ENCODE data around the gene CNOT9.

The CNOT9 gene

DNA sequence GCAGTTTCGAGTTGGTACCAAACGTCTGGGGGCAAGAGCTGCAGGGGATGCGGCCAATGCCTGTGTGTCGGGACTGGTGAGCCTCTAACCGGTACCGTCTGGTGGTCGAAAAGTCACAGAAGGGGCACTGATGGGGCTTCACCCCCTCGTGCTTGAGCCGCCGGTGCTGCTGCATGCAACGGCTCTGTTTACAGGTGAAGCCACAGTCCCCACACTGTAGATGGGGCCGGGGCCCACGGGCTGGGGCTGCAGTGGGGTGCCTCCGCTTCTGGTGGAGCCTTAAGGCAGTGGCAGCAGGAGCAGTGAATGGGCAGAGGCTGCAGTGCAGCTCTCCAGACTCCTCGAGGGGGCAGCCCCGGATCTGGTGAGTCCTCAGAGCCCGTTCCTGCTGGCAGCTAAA, 74.1 kb downstream of the CNOT9 start:
- Histone ChIP-seq H3K27me3 (ENCODE audit: control insufficient read depth in 1 of 2, insufficient read depth in 2 of 2, low read length in 2 of 2) (no peaks in the 10 kb centered on the region), H3K4me3 (ENCODE audit: low read depth in 1 of 2, low read length in 2 of 2) (no peak overlapping the region), H3K36me3 (ENCODE audit: control insufficient read depth in 1 of 2, insufficient read depth in 2 of 2, low read length in 2 of 2) (peaks cover 59 to 77% of the 10 kb centered on the region in 2 donors), H3K9ac (ENCODE audit: low read depth in 1 of 2, low read length in 2 of 2) (no peak overlapping the region), H3K27ac (ENCODE audit: low read depth, low read length) (no peak overlapping the region), H3K4me1 (ENCODE audit: control insufficient read depth in 1 of 2, insufficient read depth in 2 of 2, low read length in 2 of 2) (no peaks in the 10 kb centered on the region), H3K9me3 (ENCODE audit: control insufficient read depth in 1 of 2, low read length in 2 of 2) (no peaks in the 10 kb centered on the region)

DNA sequence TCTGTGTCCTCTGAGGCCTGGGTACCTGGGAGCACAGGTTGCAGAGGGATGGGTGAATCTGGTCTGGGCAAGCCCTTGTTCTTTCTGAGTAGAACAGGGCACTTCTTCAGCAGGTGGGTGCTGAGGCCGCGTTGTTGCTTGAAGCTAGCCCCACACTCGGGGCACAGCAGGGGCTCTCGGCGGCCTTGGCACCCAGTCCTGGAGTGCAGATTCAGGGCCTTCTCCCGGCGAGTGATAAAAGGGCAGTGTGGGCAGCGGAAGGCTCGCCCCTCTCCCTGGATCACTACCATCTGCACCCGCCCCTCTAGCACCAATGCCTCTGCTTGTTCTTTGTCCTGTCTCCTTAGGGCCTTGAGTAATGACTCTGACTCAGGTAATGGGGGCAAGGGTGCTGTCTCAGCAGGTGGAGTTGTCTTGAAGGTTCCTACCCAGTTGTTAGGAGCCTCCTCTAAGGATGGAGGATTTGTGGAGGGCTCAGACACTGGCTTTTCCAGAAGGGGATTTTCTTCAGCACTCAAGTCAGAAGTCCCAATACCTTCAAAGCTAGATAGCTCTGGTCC, 75.2 kb downstream of the CNOT9 start:
- peaks cover 56 to 77% of the 10 kb centered on the region in 2 donors for H3K36me3 ChIP-seq (ENCODE audit: control insufficient read depth in 1 of 2, insufficient read depth in 2 of 2, low read length in 2 of 2)
- H3K9me3 ChIP-seq (ENCODE audit: control insufficient read depth in 1 of 2, low read length in 2 of 2) = no peaks in the 10 kb centered on the region
- no peaks in the 10 kb centered on the region for H3K27me3 ChIP-seq (ENCODE audit: control insufficient read depth in 1 of 2, insufficient read depth in 2 of 2, low read length in 2 of 2)
- H3K4me1 ChIP-seq (ENCODE audit: control insufficient read depth in 1 of 2, insufficient read depth in 2 of 2, low read length in 2 of 2) = no peaks in the 10 kb centered on the region
- no peak overlapping the region for H3K4me3 ChIP-seq (ENCODE audit: low read depth in 1 of 2, low read length in 2 of 2)
- H3K9ac ChIP-seq (ENCODE audit: low read depth in 1 of 2, low read length in 2 of 2) = no peak overlapping the region
- no peak overlapping the region for H3K27ac ChIP-seq (ENCODE audit: low read depth, low read length)

DNA sequence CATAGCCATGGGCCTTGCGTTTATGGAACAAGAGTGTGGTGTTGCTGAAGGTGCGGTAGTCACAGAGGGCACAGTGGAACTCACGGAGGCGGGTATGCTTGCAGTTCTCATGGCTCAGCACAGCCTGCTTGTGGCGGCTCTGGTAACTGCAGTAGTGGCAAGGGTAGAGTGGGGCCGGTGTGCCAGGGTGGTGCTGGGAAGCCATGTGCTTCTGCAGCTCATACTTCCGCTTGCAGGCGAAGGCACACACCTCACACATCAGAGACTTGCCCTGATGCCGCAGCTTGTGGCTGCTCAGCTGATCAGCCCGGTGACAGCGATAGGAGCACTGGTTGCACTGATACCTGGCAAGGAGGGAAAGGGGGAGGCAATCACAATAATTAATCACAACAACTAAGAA, 76.1 kb downstream of the CNOT9 start:
- Histone ChIP-seq H3K9me3 (ENCODE audit: control insufficient read depth in 1 of 2, low read length in 2 of 2) (no peaks in the 10 kb centered on the region), H3K27me3 (ENCODE audit: control insufficient read depth in 1 of 2, insufficient read depth in 2 of 2, low read length in 2 of 2) (no peaks in the 10 kb centered on the region), H3K4me3 (ENCODE audit: low read depth in 1 of 2, low read length in 2 of 2) (no peak overlapping the region), H3K36me3 (ENCODE audit: control insufficient read depth in 1 of 2, insufficient read depth in 2 of 2, low read length in 2 of 2) (peaks cover 56 to 82% of the 10 kb centered on the region in 2 donors), H3K9ac (ENCODE audit: low read depth in 1 of 2, low read length in 2 of 2) (no peak overlapping the region), H3K4me1 (ENCODE audit: control insufficient read depth in 1 of 2, insufficient read depth in 2 of 2, low read length in 2 of 2) (no peaks in the 10 kb centered on the region), H3K27ac (ENCODE audit: low read depth, low read length) (peak overlapping the region; percentile 10)

DNA sequence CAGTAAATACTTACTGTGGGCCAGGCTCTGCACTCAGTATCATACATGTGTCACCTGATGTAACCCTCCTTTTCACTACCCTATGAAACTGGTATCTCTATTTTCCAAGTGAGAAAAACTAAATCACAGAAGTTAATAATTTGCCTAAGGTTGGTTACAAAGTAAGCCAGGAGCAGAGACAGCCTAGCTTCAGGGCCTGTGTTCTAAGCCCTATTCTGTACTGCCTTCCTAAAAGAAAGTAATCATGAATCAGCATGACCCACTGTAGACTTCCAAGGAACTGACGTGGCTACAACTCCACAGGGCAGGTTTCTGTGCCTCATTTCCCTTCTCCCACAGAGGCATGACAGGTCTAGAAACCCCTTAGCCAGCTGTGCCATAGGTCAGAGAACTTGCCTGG, 76.5 kb downstream of the CNOT9 start:
- Histone ChIP-seq H3K4me3 (ENCODE audit: low read depth in 1 of 2, low read length in 2 of 2) (no peak overlapping the region), H3K9ac (ENCODE audit: low read depth in 1 of 2, low read length in 2 of 2) (no peak overlapping the region), H3K27ac (ENCODE audit: low read depth, low read length) (no peak overlapping the region), H3K9me3 (ENCODE audit: control insufficient read depth in 1 of 2, low read length in 2 of 2) (no peaks in the 10 kb centered on the region), H3K27me3 (ENCODE audit: control insufficient read depth in 1 of 2, insufficient read depth in 2 of 2, low read length in 2 of 2) (no peaks in the 10 kb centered on the region), H3K36me3 (ENCODE audit: control insufficient read depth in 1 of 2, insufficient read depth in 2 of 2, low read length in 2 of 2) (peaks cover 53 to 83% of the 10 kb centered on the region in 2 donors), H3K4me1 (ENCODE audit: control insufficient read depth in 1 of 2, insufficient read depth in 2 of 2, low read length in 2 of 2) (no peaks in the 10 kb centered on the region)
